Caco-2 (cell line): ENCODE data around the gene SUN1. TPM values are rescaled to one million over a fixed set of nuclear protein-coding genes. Genes with fewer than 3 reads are reported as not detected.

Experiments
- BruUV-seq: library from RNA; stranded (reverse); fragments of 400-500 nt; replicated peaks from 2 replicates; lab custom pipeline; 2021; lab: Mats Ljungman, UMichigan
- CTCF ChIA-PET: fragments of 300-600 bp; sonication (Branson Sonifier 250); formaldehyde crosslinking; loops from one replicate; lab custom pipeline; 2022; ENCODE audit warnings: antibody characterized with exemption; lab: Charles Lee
- POLR2A ChIA-PET: fragments of 300-600 bp; sonication (Branson Sonifier 250); formaldehyde crosslinking; loops from one replicate; lab custom pipeline; 2022; ENCODE audit warnings: antibody characterized with exemption; lab: Charles Lee
- DNase-seq, 2 experiments: peaks; one replicate each; pipeline versions ENCODE4 v3.0.0 to v3.0.0-alpha.2; 2020 to 2022
- H3K27me3 ChIP-seq: replicated peaks from 2 replicates; pipeline ENCODE4 v1.6.0; 2011; ENCODE audit warnings: low read length; ENCODE audit not compliant: control insufficient read depth, insufficient read depth
- H3K36me3 ChIP-seq: 2 replicates; pipeline ENCODE4 v1.5.1; 2011; ENCODE audit warnings: low read length; ENCODE audit not compliant: control insufficient read depth, insufficient read depth
- H3K4me1 ChIP-seq: fragments of 250-450 bp; sonication (Bioruptor Pico); 2 replicates; pipeline ENCODE4 v1.5.1; 2020; ENCODE audit warnings: mild to moderate bottlenecking
- H3K4me3 ChIP-seq: 2 replicates; pipeline ENCODE4 v1.5.1; 2011; ENCODE audit warnings: low read depth, mild to moderate bottlenecking, control low read depth, low read length
- H3K9me3 ChIP-seq: fragments of 250-450 bp; sonication (Bioruptor Pico); 2 replicates; pipeline ENCODE4 v1.5.1; 2020; ENCODE audit warnings: mild to moderate bottlenecking, moderate library complexity
- H3K27ac Mint-ChIP-seq: one replicate; pipeline ENCODE4 v1.8.0; 2022; ENCODE audit warnings: mixed read lengths; ENCODE audit not compliant: unreplicated experiment
- H3K27me3 Mint-ChIP-seq: one replicate; pipeline ENCODE4 v1.8.0; 2022; ENCODE audit warnings: mixed read lengths; ENCODE audit not compliant: insufficient read depth, unreplicated experiment
- H3K36me3 Mint-ChIP-seq: one replicate; pipeline ENCODE4 v1.8.0; 2022; ENCODE audit warnings: mild to moderate bottlenecking, mixed read lengths; ENCODE audit not compliant: insufficient read depth, unreplicated experiment
- H3K4me1 Mint-ChIP-seq: one replicate; pipeline ENCODE4 v1.8.0; 2022; ENCODE audit warnings: low read depth, mixed read lengths; ENCODE audit not compliant: unreplicated experiment
- H3K4me3 Mint-ChIP-seq: one replicate; pipeline ENCODE4 v1.8.0; 2022; ENCODE audit warnings: mild to moderate bottlenecking, moderate library complexity, mixed read lengths; ENCODE audit not compliant: unreplicated experiment
- H3K9me3 Mint-ChIP-seq: one replicate; pipeline ENCODE4 v1.8.0; 2022; ENCODE audit warnings: mixed read lengths; ENCODE audit not compliant: unreplicated experiment
- CTCF ChIP-seq, 2 experiments: fragments of 200-600 bp in 1 of 2; IDR thresholded peaks; 1 replicate in 1 of 2; 2 replicates in 1 of 2; pipeline versions ENCODE4 v1.5.1 to v1.8.0; 2011 to 2022; ENCODE audit warnings: antibody characterized with exemption in 1 of 2, control low read depth in 1 of 2, inconsistent platforms in 1 of 2, low read depth in 1 of 2, low read length in 1 of 2, mild to moderate bottlenecking in 1 of 2, moderate library complexity in 1 of 2; ENCODE audit not compliant: insufficient read depth in 1 of 2, severe bottlenecking in 1 of 2, unreplicated experiment in 1 of 2
- intact Hi-C: fragments of 100-400 bp; cut with micrococcal nuclease; formaldehyde crosslinking; loops from one replicate; pipeline ENCODE4 v1.10.0; 2022; ENCODE audit not compliant: unreplicated experiment
- total RNA-seq: library from RNA; stranded (reverse); gene quantifications from 2 replicates; pipeline ENCODE4 v1.2.3, GENCODE V29; 2022

Gene SUN1
- total RNA-seq, 1 experiment from 2014 or later: 146 TPM

- peak overlapping the region; percentile 57 for H3K4me3 Mint-ChIP-seq
- peaks cover 42% of the 10 kb centered on the region for H3K4me1 Mint-ChIP-seq
- POLR2A ChIA-PET: interaction anchor here (0.6 to 1.4 kb wide), 2 partner anchors 12 to 44 kb away, joined by 3 read pairs; no protein-coding TSS in a partner anchor
- intact Hi-C loops: loop anchor here (1.0 kb wide), 1 partner anchor 12 kb away; no protein-coding TSS in a partner anchor
- Histone ChIP-seq H3K4me1 (peaks cover 38% of the 10 kb centered on the region), H3K27me3 (no peaks in the 10 kb centered on the region), H3K4me3 (no peak overlapping the region), H3K36me3 (peaks cover 4% of the 10 kb centered on the region), H3K9me3 (no peaks in the 10 kb centered on the region)
- H3K9me3 Mint-ChIP-seq: no peaks in the 10 kb centered on the region
- CTCF ChIA-PET: interaction anchor here (0.6 to 3.3 kb wide), 3 partner anchors 12 to 89 kb away, joined by 3 to 16 read pairs (median 8); no protein-coding TSS in a partner anchor
- peak; percentile 84 to 90 for DNase-seq
- H3K27me3 Mint-ChIP-seq: no peaks in the 10 kb centered on the region
- no TSS peak for BruUV-seq
- peaks cover 92% of the 10 kb centered on the region for H3K36me3 Mint-ChIP-seq
- no peak for TF ChIP-seq CTCF (IDR thresholded peaks at IDR 0.05; ENCODE audit: insufficient read depth in 1 of 2, low read depth in 1 of 2, low read length in 1 of 2, severe bottlenecking in 1 of 2, unreplicated experiment in 1 of 2)
- peak overlapping the region; percentile 87 for H3K27ac Mint-ChIP-seq
Observed at GRCh38 chr7:861222-861621, 28.9 kb downstream of the SUN1 start.

GRCh38 chr7:862157-862556, 29.9 kb downstream of the SUN1 start:
- peaks cover 38% of the 10 kb centered on the region for H3K4me1 ChIP-seq
- Mint-ChIP-seq H3K36me3 (peaks cover 92% of the 10 kb centered on the region), H3K9me3 (no peaks in the 10 kb centered on the region), H3K27me3 (no peaks in the 10 kb centered on the region), H3K4me3 (peak overlapping the region; percentile 57), H3K4me1 (peaks cover 42% of the 10 kb centered on the region), H3K27ac (peak overlapping the region; percentile 87)
- DNase-seq: no peak
- H3K9me3 ChIP-seq: no peaks in the 10 kb centered on the region
- H3K4me3 ChIP-seq: no peak overlapping the region
- ChIA-PET POLR2A (no interaction called here), CTCF (interaction anchor here (1.8 kb wide), 1 partner anchor 26 kb away, joined by 8 read pairs; no protein-coding TSS in a partner anchor)
- H3K27me3 ChIP-seq: no peaks in the 10 kb centered on the region
- TF ChIP-seq CTCF (IDR thresholded peaks at IDR 0.05; ENCODE audit: insufficient read depth in 1 of 2, low read depth in 1 of 2, low read length in 1 of 2, severe bottlenecking in 1 of 2, unreplicated experiment in 1 of 2): no peak
- intact Hi-C loops: no loop called here
- H3K36me3 ChIP-seq: peaks cover 4% of the 10 kb centered on the region
- BruUV-seq: no TSS peak

GRCh38 chr7:863106-863505, 30.8 kb downstream of the SUN1 start:
- BruUV-seq: no TSS peak
- Mint-ChIP-seq H3K27me3 (no peaks in the 10 kb centered on the region), H3K27ac (peak overlapping the region; percentile 87), H3K36me3 (peaks cover 92% of the 10 kb centered on the region), H3K4me3 (no peak overlapping the region), H3K9me3 (no peaks in the 10 kb centered on the region), H3K4me1 (peaks cover 42% of the 10 kb centered on the region)
- Histone ChIP-seq H3K4me1 (peaks cover 38% of the 10 kb centered on the region), H3K27me3 (no peaks in the 10 kb centered on the region), H3K9me3 (no peaks in the 10 kb centered on the region), H3K36me3 (peaks cover 5% of the 10 kb centered on the region), H3K4me3 (no peak overlapping the region)
- no peak for DNase-seq
- intact Hi-C loops: no loop called here
- POLR2A ChIA-PET: no interaction called here
- TF ChIP-seq CTCF (IDR thresholded peaks at IDR 0.05; ENCODE audit: insufficient read depth in 1 of 2, low read depth in 1 of 2, low read length in 1 of 2, severe bottlenecking in 1 of 2, unreplicated experiment in 1 of 2): no peak
- CTCF ChIA-PET: no interaction called here
